OCI-LY1 (cell line): ENCODE results near the gene TMEM140.

Experiments
- H2AFZ ChIP-seq: fragments of 200-600 bp; sonication (generic), shearing (Covaris generic); 2 replicates; pipeline ENCODE4 v1.6.0; 2014; ENCODE audit warnings: antibody characterized with exemption, mild to moderate bottlenecking, low read length
- H3F3A ChIP-seq: fragments of 200-600 bp; sonication (generic), shearing (Covaris generic); 2 replicates; pipeline ENCODE4 v1.6.0; 2014; ENCODE audit warnings: mild to moderate bottlenecking, antibody characterized with exemption, low read length, moderate library complexity; ENCODE audit not compliant: insufficient read depth
- H3K27ac ChIP-seq: fragments of 200-600 bp; sonication (generic); 2 replicates; pipeline ENCODE4 v1.5.1; 2014; ENCODE audit warnings: low read length, mixed run types, mild to moderate bottlenecking, low read depth; ENCODE audit not compliant: poor library complexity, severe bottlenecking
- H3K27me3 ChIP-seq: fragments of 200-600 bp; sonication (generic); 2 replicates; pipeline ENCODE4 v1.6.0; 2014; ENCODE audit warnings: antibody characterized with exemption, mild to moderate bottlenecking, low read length, moderate library complexity; ENCODE audit not compliant: insufficient read depth
- H3K36me3 ChIP-seq: fragments of 200-600 bp; sonication (generic); 2 replicates; pipeline ENCODE4 v1.6.1; 2014; ENCODE audit warnings: mild to moderate bottlenecking, antibody characterized with exemption, low read length, moderate library complexity, mixed read lengths; ENCODE audit not compliant: insufficient read depth
- H3K4me1 ChIP-seq: fragments of 200-600 bp; sonication (generic); 2 replicates; pipeline ENCODE4 v1.5.1; 2014; ENCODE audit warnings: mild to moderate bottlenecking, low read length, moderate library complexity; ENCODE audit not compliant: insufficient read depth, severe bottlenecking
- H3K4me2 ChIP-seq: fragments of 200-600 bp; sonication (generic), shearing (Covaris generic); 2 replicates; pipeline ENCODE4 v1.6.1; 2014; ENCODE audit warnings: low read length
- H3K4me3 ChIP-seq: fragments of 200-600 bp; sonication (generic); 2 replicates; pipeline ENCODE4 v1.5.1; 2014; ENCODE audit warnings: low read length, low read depth, mild to moderate bottlenecking, mixed read lengths; ENCODE audit not compliant: poor library complexity, severe bottlenecking
- H3K79me2 ChIP-seq: fragments of 200-600 bp; shearing (Covaris generic); 2 replicates; pipeline ENCODE4 v1.6.1; 2016; ENCODE audit warnings: mixed run types, low read length, mixed read lengths; ENCODE audit not compliant: insufficient read depth
- H3K9ac ChIP-seq: fragments of 200-600 bp; sonication (generic), shearing (Covaris generic); 2 replicates; pipeline ENCODE4 v1.6.1; 2014; ENCODE audit warnings: mild to moderate bottlenecking, low read length, mixed read lengths
- H3K9me2 ChIP-seq: fragments of 200-600 bp; sonication (generic), shearing (Covaris generic); 2 replicates; pipeline ENCODE4 v1.6.1; 2014; ENCODE audit warnings: low read depth, mild to moderate bottlenecking, low read length, mixed read lengths
- H3K9me3 ChIP-seq: fragments of 200-600 bp; shearing (Covaris generic); 2 replicates; pipeline ENCODE4 v1.6.1; 2014; ENCODE audit warnings: low read length, mixed read lengths
- H4K20me1 ChIP-seq: fragments of 200-600 bp; sonication (generic), shearing (Covaris generic); 2 replicates; pipeline ENCODE4 v1.6.0; 2016; ENCODE audit warnings: mild to moderate bottlenecking, low read length; ENCODE audit not compliant: insufficient read depth
- CTCF ChIP-seq: fragments of 200-600 bp; sonication (generic), shearing (Covaris generic); IDR thresholded peaks from 2 replicates; pipeline ENCODE4 v1.5.1; 2017; ENCODE audit warnings: mild to moderate bottlenecking, antibody characterized with exemption, low read length, moderate library complexity, mixed read lengths
- EZH2 ChIP-seq: fragments of 200-600 bp; sonication (generic), shearing (Covaris generic); IDR thresholded peaks from 2 replicates; pipeline ENCODE4 v1.8.0; 2017; ENCODE audit warnings: borderline replicate concordance, mixed run types, mild to moderate bottlenecking, antibody characterized with exemption, low read length, moderate library complexity, mixed read lengths

The TMEM140 gene

GRCh38 chr7:135154734-135155133, 6.9 kb downstream of the TMEM140 start:
- Histone ChIP-seq H3K27me3 (no peaks in the 10 kb centered on the region), H3K4me2 (no peak overlapping the region)

GRCh38 chr7:135156290-135156689, 8.4 kb downstream of the TMEM140 start:
- TF ChIP-seq EZH2 (no peak), CTCF (no peak)
- Histone ChIP-seq H3K4me1 (peaks cover 26% of the 10 kb centered on the region), H3K9me3 (peaks cover 22% of the 10 kb centered on the region), H3K27me3 (no peaks in the 10 kb centered on the region), H3K9ac (no peak overlapping the region), H3K27ac (no peak overlapping the region), H3F3A (no peaks in the 10 kb centered on the region), H3K9me2 (no peaks in the 10 kb centered on the region), H3K4me2 (no peak overlapping the region), H4K20me1 (no peaks in the 10 kb centered on the region), H3K79me2 (no peaks in the 10 kb centered on the region), H3K36me3 (peaks cover 23% of the 10 kb centered on the region), H3K4me3 (no peak overlapping the region), H2AFZ (no peak overlapping the region)

More at GRCh38 chr7:135154734-135155133, 6.9 kb downstream of the TMEM140 start:
- Histone ChIP-seq H3K9ac (no peak overlapping the region), H3K36me3 (peaks cover 22% of the 10 kb centered on the region), H3F3A (no peaks in the 10 kb centered on the region), H3K9me3 (peaks cover 22% of the 10 kb centered on the region), H3K27ac (no peak overlapping the region), H3K79me2 (no peaks in the 10 kb centered on the region), H3K4me3 (no peak overlapping the region), H4K20me1 (no peaks in the 10 kb centered on the region), H2AFZ (no peak overlapping the region), H3K4me1 (peaks cover 19% of the 10 kb centered on the region), H3K9me2 (no peaks in the 10 kb centered on the region)
- TF ChIP-seq EZH2 (no peak), CTCF (no peak)

GRCh38 chr7:135158141-135158655, 10.3 kb downstream of the TMEM140 start:
- H3K4me1 ChIP-seq = peaks cover 24% of the 10 kb centered on the region
- no peaks in the 10 kb centered on the region for H4K20me1 ChIP-seq
- H3F3A ChIP-seq = no peaks in the 10 kb centered on the region
- peaks cover 30% of the 10 kb centered on the region for H3K9me3 ChIP-seq
- peaks cover 41% of the 10 kb centered on the region for H3K36me3 ChIP-seq
- H2AFZ ChIP-seq = no peak overlapping the region
- no peak overlapping the region for H3K9ac ChIP-seq
- no peak overlapping the region for H3K27ac ChIP-seq
- H3K9me2 ChIP-seq = no peaks in the 10 kb centered on the region
- TF ChIP-seq CTCF = no peak
- no peak for TF ChIP-seq EZH2
- H3K79me2 ChIP-seq = no peaks in the 10 kb centered on the region
- H3K4me3 ChIP-seq = no peak overlapping the region
- no peaks in the 10 kb centered on the region for H3K27me3 ChIP-seq
- no peak overlapping the region for H3K4me2 ChIP-seq
